ENCODE results near the gene GLMP.
A peak's percentile ranks its signal among the peaks of the same experiment; 100 is the strongest.

The GLMP gene

GRCh38 chr1:156289857-156290256 is 5.6 kb downstream of the GLMP start:
- DNase-seq (ENCODE audit: insufficient read length, low spot score): no peak
- no peak for FAIRE-seq

DNA sequence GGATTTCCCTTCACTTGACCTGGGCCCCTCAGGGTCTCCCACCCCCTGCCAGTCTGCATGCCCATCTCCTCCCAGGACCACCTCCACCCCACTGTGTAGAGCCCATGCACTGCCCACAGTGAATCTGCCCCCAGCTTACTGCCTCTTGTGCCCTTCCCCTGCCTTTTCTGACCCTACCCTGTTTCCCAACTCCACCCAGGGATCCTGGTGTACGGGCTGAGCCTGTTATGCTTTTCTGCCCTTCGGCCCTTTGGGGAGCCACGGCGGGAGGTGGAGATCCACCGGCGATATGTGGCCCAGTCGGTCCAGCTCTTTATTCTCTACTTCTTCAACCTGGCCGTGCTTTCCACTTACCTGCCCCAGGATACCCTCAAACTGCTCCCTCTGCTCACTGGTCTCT is 9.4 kb downstream of the GLMP start:
- FAIRE-seq (no peak), DNase-seq (ENCODE audit: insufficient read length, low spot score) (no peak)

DNA sequence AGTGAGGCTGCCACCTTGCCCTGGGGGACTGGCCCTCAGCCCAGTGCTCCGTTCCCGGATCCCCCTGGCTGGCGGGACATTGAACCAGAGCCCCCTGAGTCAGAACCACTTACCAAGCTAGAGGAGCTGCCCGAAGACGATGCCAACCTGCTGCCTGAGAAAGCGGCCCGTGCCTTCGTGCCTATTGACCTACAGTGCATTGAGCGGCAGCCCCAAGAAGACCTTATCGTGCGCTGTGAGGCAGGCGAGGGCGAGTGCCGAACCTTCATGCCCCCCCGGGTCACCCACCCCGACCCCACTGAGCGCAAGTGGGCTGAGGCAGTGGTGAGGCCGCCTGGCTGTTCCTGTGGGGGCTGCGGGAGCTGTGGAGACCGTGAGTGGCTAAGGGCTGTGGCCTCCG is 10.0 kb downstream of the GLMP start:
- no peak for FAIRE-seq

DNA sequence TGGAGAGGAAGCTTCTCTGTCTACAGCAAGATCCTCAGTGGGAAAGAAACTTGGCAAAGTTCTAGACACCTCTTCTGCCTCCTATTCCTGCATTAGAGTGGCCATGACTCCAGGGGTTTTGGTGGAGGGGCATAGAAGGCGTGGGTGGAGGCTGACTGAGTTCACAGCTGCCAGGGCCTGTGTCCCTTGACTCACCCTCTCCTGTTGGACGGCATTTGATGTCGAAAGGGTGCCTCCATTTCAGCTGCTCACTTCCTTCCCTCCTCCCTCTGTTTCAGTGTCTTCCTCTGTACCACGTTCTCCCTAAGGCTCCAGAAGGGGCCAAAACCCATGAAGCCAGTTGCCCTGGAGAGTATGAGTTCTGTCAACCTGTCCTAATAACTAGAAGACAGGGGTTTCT is 10.7 kb downstream of the GLMP start:
- DNase-seq (ENCODE audit: insufficient read length, low spot score) (no peak), FAIRE-seq (no peak)

More for the DNA sequence above, 10.0 kb downstream of the GLMP start:
- DNase-seq (ENCODE audit: insufficient read length, low spot score): no peak

DNA sequence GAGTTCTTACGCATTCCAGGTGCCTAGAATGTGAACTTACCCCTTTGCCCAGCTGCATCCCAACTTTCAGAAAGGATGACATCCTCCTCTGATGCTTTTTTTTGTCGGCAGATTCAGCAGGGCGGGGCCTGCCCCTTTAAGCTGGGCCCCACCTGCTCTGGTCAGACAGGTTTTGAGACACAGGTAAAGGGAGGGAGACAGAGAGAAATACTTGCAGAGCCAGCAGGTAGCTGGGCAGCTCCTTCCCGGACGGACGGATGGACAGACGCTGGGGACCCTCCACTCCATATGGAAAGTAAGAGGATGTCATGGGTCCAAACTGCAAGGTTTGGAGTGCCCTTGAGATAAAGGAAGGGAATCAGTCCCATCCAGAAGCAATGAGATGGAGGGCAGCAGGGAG is 11.4 kb downstream of the GLMP start, which contains the start of gene TMEM79:
TSS of gene TMEM79 (plus strand) at position 214 of the 400 bp plus-strand sequence. CDS start 902 bp downstream, outside the sequence.
- DNase-seq (ENCODE audit: insufficient read length, low spot score): no peak
- no peak for FAIRE-seq

- DNase-seq (ENCODE audit: insufficient read length, low spot score) (no peak), FAIRE-seq (no peak)
Measured at GRCh38 chr1:156283521-156283920, 12.0 kb downstream of the GLMP start.

DNA sequence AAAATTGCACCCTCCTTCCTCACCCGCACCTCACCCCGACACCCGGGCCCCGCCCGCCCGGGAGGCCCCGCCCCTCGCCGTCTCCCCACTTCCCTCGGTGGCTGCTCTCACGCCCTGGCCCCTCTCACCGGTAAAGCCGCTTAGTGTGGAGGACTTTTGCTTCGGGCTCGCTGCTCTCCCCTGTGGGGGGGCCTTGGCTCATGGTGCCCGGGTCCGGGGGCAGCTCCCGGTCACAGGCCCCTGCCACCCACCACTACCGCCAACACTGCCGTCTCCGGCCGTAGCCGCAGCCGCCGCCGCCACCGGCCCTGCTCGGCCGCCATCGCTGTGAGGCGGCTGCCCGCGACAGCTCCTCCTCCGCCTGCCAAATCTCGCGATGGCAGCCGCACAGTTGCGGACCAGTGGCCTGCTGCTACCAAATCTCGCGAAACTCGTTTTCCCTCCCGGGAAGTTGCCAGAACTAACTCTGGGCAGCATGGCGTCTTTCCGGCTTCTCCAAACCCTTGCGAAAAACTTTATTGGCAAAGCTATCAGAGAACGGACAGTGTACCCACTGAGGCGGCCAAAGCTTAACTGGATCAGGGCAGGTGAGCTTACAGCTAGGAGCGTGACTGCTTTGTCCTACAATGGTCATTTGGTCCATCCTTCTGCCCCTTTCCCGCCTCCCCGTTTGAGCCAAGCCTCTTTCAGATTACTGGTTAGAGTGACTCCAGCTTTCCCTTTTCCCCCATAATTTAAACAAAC is 12.8 kb downstream of the GLMP start, which contains the start of gene SMG5:
TSS of gene SMG5 (minus strand) at position 347 of the 744 bp plus-strand sequence. CDS start at position 202, 145 bp downstream.
- peak; percentile 95 for DNase-seq (ENCODE audit: insufficient read length, low spot score)
- FAIRE-seq: peak; percentile 84

GRCh38 chr1:156281693-156282478 is 13.6 kb downstream of the GLMP start:
- no peak for DNase-seq (ENCODE audit: insufficient read length, low spot score)
- no peak for FAIRE-seq

- FAIRE-seq (no peak), DNase-seq (ENCODE audit: insufficient read length, low spot score) (no peak)
Measured at GRCh38 chr1:156281281-156281680, 14.2 kb downstream of the GLMP start.

GRCh38 chr1:156279837-156280236 is 15.6 kb downstream of the GLMP start:
- FAIRE-seq: no peak
- no peak for DNase-seq (ENCODE audit: insufficient read length, low spot score)

DNA sequence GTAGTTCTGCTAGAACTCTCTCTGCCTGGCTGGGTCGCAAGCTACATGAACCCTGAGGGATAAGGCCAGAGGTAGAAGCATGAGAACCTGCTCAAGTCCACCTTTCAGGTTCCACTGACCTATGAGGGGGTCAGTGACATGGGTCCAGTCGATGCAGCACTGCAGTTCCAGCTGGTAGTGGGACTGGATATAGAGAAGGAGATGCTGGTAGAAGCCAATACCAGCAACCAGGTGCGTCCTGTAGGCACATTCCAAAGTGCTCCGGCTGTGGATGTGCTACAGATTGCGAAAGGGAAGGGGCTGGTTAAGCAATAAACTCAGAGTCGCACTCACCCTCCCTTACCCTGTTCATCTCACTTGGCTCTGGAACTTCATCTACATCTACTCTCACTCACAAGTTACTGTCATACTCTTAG is 18.5 kb downstream of the GLMP start:
- DNase-seq (ENCODE audit: insufficient read length, low spot score): no peak
- no peak for FAIRE-seq

- FAIRE-seq (no peak), DNase-seq (ENCODE audit: insufficient read length, low spot score) (no peak)
Measured at GRCh38 chr1:156276532-156276931, 18.9 kb downstream of the GLMP start.

DNA sequence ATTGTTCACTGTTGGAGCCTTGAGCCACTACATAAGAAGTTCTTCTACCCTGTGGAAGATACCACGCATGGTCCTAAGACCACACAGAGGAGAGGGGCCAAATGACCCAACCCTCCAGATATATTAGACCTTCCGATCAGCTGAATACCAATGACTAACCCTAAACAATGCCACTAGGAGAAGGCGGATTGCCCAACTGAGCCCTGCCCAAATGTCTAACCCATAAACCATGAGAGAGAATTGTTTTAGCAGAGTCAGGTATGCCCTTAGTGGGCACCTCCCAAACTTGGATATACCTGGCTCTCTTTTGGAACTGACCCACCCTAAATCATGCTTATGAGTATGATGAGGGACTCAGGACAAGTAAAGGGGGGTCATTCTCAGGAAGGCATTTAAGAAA is 25.2 kb downstream of the GLMP start:
- no peak for FAIRE-seq
- no peak for DNase-seq (ENCODE audit: insufficient read length, low spot score)

GRCh38 chr1:156268336-156268735 is 27.1 kb downstream of the GLMP start:
- FAIRE-seq: no peak
- DNase-seq (ENCODE audit: insufficient read length, low spot score): no peak

- FAIRE-seq (no peak), DNase-seq (ENCODE audit: insufficient read length, low spot score) (no peak)
Measured at GRCh38 chr1:156266051-156266450, 29.4 kb downstream of the GLMP start.

DNA sequence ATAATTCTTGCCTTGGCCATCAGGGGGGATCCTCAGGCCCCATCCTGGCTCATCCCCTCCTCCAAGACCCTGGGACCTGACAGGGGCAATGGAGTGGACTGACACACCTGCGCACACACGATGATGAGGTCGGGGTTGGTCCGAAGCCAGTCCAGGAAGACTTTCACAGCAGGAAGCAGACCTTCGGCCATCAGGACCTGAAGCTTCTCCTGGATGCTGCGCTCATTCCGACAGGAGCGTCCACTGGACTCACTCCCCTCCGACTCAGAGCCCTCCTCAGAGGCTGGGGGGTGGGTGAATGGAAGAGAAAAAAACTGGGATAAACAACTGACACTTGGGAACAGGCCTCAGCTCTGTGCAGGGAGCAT is 32.2 kb downstream of the GLMP start:
- FAIRE-seq (no peak), DNase-seq (ENCODE audit: insufficient read length, low spot score) (no peak)

GRCh38 chr1:156262461-156263287 is 32.8 kb downstream of the GLMP start:
- DNase-seq (ENCODE audit: insufficient read length, low spot score) (no peak), FAIRE-seq (no peak)

DNA sequence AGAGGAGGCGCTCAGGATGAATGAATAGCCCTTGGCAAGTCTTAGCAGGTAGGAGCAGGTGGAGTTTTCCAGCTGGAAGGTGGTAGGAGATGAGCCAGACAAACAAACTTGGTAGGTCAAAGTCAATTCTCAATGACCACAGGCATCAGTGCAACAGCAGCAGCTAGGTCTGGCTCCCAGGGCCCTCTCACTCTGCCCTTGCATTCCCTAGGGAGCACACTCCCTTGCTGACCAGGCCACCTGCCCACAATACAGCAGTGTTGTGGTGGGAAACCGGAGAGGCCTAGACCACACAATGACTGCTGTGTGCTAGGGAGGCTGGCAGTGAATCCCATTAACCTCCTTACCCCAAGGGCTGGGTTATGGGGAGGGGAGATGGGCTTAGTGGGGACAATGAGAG is 34.6 kb downstream of the GLMP start:
- FAIRE-seq: no peak
- DNase-seq (ENCODE audit: insufficient read length, low spot score): no peak

GRCh38 chr1:156259805-156260204 is 35.7 kb downstream of the GLMP start:
- FAIRE-seq (no peak), DNase-seq (ENCODE audit: insufficient read length, low spot score) (no peak)

DNA sequence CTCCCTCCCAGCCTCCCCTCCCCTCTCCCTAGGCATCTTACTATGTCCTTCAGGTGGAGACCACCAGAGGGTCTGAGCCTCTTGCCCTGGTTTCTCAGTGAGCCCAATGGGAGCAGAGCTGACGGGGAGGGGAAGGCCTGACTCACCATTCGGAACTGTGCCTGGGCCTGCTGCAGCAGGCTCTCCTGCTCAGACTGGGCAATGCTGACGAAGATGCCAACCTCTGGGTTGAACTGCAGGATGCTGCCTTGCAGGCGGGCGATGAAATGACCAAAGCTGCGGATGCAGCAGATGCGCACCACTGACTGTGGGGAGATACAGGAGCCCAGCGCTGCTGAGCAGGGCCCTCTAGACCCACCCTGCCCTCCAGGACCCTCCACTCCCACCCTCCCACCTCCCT is 36.6 kb downstream of the GLMP start:
- FAIRE-seq: no peak

DNA sequence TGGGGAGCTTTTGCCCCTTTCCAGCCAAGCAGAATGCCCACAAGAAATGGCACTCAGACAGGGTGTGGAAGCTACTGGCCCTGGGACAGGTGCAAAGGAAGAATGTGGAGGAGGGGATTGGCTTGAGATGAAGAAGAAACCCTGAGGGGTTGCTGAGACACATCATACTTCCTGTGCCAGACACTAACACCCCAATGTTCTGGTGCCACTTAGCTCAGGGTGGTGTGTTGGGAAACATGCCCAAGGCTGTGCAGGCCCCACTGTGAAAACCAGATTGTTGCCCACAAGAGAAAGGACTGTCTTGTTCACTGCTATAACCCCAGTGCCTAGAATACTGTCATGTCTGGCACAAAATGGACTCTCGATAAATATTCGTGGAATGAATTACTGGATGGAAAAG is 37.8 kb downstream of the GLMP start:
- DNase-seq (ENCODE audit: insufficient read length, low spot score): no peak
- FAIRE-seq: no peak

More for the DNA sequence above, 36.6 kb downstream of the GLMP start:
- DNase-seq (ENCODE audit: insufficient read length, low spot score): no peak

Measured in HTR-8/SVneo (cell line).